Measurements from ENCODE around the gene ADAM20.

DNA sequence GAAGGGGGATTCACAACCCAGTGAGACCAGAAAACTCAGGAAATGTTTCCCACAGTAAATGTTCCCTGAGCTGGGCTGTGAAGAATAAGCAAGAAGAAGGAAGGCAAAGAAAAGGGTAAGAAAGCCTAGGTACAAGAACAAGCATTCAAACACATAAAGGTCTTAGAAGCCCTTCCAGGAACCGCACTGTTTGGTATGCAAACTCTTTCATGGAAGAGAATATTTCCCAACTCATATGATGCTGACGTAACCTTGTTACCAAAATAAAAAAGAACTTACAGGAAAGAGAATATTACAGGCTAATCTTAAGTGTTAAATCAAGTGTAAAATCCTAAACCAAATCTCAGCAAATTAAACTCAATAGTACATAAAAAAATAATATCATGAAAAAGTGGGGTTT lies 42.1 kb upstream of the ADAM20 start:
- no peak for TF ChIP-seq POLR2A (IDR thresholded peaks at IDR 0.05)
- TF ChIP-seq, protein P1, sequence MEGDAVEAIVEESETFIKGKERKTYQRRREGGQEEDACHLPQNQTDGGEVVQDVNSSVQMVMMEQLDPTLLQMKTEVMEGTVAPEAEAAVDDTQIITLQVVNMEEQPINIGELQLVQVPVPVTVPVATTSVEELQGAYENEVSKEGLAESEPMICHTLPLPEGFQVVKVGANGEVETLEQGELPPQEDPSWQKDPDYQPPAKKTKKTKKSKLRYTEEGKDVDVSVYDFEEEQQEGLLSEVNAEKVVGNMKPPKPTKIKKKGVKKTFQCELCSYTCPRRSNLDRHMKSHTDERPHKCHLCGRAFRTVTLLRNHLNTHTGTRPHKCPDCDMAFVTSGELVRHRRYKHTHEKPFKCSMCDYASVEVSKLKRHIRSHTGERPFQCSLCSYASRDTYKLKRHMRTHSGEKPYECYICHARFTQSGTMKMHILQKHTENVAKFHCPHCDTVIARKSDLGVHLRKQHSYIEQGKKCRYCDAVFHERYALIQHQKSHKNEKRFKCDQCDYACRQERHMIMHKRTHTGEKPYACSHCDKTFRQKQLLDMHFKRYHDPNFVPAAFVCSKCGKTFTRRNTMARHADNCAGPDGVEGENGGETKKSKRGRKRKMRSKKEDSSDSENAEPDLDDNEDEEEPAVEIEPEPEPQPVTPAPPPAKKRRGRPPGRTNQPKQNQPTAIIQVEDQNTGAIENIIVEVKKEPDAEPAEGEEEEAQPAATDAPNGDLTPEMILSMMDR (IDR thresholded peaks at IDR 0.05), result no peak
